GM12801 (cell line): Measurements from ENCODE around the gene GDF7.

ENCODE experiments used
- TF ChIP-seq, protein P1 (sequence below): IDR thresholded peaks from one replicate; pipeline ENCODE4 v1.5.1; 2011; ENCODE audit warnings: control low read depth; ENCODE audit not compliant: insufficient read length; ENCODE audit errors: extremely low read depth

Gene GDF7

DNA sequence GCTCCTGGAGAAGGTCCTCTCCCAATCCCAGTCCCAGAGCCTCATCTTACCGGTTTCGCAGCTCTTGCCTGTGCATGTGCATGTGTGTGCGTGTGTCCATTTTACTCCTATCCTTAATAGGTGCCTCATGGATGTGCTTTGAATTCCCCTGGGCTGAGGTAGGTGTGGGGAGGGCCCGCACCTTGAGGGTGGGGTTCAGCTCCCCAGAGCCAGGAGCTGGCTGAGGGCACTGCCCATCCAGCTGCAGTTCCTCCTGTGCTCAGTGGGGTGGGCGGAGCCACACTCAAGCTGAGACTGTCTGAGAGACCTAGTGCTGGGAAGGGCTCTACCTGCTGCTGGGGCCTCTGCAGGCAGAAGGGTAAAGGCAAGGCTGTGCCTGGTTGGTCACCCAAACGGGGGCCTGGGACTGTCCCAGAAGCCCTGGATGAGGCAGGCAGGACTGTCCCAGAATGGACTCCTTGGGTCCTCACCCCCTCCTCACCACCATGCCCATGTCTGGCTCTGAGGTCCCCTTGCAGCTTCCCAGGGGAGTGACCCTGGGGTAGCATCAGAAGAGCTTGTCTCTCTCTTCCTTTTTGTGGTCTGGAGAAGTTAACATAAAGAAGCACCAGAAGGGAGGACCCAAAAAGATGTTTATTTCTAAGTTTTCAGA is 8.9 kb downstream of the GDF7 start:
- TF ChIP-seq, protein P1, sequence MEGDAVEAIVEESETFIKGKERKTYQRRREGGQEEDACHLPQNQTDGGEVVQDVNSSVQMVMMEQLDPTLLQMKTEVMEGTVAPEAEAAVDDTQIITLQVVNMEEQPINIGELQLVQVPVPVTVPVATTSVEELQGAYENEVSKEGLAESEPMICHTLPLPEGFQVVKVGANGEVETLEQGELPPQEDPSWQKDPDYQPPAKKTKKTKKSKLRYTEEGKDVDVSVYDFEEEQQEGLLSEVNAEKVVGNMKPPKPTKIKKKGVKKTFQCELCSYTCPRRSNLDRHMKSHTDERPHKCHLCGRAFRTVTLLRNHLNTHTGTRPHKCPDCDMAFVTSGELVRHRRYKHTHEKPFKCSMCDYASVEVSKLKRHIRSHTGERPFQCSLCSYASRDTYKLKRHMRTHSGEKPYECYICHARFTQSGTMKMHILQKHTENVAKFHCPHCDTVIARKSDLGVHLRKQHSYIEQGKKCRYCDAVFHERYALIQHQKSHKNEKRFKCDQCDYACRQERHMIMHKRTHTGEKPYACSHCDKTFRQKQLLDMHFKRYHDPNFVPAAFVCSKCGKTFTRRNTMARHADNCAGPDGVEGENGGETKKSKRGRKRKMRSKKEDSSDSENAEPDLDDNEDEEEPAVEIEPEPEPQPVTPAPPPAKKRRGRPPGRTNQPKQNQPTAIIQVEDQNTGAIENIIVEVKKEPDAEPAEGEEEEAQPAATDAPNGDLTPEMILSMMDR: no peak

DNA sequence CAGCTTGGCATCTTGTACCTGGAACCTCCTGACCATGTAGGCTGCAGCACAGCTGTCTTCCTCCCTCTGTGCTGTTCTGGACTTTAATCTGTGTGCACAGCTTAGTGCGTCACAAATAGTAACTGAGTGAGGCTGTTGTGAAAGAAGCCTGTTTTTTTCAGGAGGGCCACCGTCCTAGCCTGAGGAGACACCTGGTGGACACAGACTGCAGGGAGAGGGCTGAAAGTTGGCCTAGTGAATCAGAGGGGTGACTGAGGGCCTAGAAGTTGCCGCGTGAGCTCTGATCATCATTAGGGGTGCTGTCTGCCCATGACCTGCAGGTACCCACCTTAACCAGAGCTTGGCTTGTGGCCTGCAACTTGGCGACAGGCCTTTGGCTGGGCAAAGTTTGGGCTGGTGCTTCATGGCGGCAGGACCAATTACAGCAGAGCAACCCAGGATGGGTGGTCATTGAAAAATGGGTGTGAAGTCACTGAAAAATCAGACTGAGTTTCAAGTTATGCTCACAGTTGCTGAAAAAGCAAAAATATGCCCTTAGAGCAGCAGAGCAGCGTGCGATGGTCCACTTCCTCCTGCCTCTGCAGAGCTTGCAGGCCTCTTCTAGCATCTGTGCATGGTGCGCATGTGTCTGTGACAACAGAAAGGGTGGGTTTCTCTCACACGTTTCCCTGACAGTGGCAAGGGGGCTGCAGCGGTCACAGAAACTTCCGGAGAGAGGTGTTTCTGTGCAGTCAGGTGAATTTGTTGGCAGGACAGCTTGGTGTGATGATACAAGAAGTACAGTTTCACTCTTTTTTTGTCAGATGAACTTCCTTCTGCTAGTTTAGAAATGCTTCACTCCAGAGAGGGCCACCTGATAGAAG is 9.6 kb downstream of the GDF7 start:
- TF ChIP-seq, protein P1: no peak

DNA sequence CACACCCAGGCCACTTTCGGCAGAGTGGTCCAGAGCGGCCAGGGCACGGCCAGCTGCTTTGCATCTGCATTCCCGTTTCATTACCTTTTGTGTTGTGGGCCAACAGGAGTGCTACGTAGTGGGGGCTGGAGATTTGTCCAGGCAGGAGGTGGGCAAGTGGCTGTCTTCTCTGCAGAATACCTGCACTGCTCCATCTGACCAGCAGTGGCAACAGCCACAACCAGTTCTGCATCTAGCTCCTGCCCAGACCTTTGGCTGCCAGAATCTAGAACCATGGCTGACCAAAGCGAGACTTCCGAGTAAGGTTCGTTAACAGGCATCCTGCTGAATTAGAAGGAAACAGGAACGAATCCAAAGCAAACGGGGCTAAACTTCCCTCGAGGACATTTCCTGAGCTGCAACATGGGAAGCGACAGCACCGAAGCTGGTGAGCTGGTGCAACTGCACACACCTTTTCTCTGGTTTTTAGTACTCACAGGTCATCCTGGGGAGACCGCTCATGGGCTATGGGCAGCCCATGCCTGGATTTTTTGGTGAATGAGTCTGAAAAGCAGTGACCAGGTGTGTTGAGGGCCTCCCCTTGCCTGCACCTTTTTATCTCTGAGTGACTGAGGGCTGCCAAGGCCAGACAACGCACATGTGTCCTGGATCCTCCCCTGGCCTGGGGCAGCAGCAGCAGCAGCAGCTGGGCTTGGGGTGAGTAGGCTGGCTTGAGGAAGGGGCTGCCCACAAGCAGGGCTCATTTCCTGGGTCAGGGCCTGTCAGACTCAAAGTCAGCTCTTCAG is 10.5 kb downstream of the GDF7 start:
- TF ChIP-seq, protein P1: no peak

DNA sequence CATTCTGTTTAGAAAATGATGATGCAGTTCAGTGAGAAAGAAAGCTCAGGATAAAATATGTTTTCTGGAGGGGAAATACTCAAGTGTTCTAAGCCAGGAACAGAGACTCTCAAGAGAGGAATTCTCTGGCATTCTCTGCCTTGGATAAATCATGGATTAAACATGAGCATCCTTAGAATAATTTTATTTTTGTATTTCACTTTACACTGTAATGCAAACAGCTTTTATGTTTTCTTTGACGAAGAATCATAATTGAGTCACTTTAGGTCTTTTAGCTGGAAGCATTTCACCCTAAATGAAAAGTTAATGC is 11.1 kb downstream of the GDF7 start:
- TF ChIP-seq, protein P1: no peak

DNA sequence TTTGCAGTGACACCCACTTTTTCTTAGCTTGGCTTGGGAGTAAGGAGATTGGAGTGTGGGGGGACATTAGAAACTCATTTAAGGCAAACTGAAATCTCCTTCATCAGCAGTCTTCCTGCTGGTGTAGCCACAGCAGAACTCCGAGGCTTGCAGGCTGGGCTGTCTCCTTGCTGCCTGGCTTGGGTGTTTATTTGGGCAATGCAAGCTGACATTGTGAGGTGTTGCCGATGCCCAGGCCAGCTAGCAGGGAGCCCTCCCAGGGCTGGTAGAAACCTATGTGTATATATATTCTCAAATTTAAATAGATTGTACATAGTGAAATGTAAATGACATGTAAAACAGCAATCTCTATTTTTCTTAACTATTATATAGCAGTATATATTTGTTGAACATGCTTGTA is 11.8 kb downstream of the GDF7 start:
- TF ChIP-seq, protein P1: no peak

DNA sequence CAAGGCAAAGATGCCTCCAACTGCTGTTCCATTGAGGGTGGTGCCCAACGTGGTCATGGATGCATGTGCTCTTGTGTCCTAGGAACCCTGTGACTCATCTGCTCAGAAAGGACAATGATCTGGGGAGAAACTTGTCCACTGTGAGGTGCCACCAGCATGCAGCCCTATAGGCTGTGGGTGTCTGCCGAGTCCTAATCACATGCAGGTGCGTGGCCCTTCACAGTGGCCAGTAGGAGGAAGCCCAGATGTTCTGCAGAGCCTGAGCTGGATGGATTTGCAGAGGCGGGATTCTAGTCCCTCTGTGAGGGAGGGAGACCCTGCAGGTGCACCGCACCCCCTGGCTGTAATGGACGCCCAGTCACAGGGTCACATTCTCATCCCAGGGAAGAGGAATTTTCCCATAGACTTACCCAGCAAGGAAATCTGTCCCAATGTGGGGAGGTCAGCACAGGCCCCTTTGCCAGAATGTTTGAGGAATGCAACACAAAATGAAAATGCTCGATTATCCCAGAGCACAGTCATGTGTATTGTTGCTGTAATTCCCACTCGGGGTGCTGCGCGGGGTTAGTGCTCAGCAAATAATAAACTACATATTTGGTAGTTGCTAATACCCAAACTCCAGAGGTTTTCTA is 13.9 kb downstream of the GDF7 start:
- TF ChIP-seq, protein P1: no peak
